Choroid plexus epithelial cell (primary cell): ENCODE results near the gene TCF12.
"Not testable (repeated sequence)": the region's sequence is repeated elsewhere in the genome, so short reads cannot be mapped to it uniquely, and the experiment has no call there.

Source experiments
- DNase-seq: peaks from one replicate; pipeline ENCODE4 v3.0.0-alpha.2; 2010; ENCODE audit warnings: low read depth
- H3K4me3 ChIP-seq: 2 replicates; pipeline ENCODE4 v1.5.1; 2011; ENCODE audit warnings: low read depth, mild to moderate bottlenecking, control low read depth, low read length, moderate library complexity
- CTCF ChIP-seq: conservative IDR thresholded peaks from 2 replicates; pipeline ENCODE4 v1.5.1; 2011; ENCODE audit warnings: low read depth, mild to moderate bottlenecking, control low read depth, inconsistent platforms, low read length, moderate library complexity

The TCF12 gene

GRCh38 chr15:56950979-56951378, 32.5 kb downstream of the TCF12 start:
- no peak for TF ChIP-seq CTCF

GRCh38 chr15:56953790-56954189, 35.3 kb downstream of the TCF12 start:
- no peak overlapping the region for H3K4me3 ChIP-seq
- TF ChIP-seq CTCF, result no peak
- no peak for DNase-seq

More at GRCh38 chr15:56950979-56951378, 32.5 kb downstream of the TCF12 start:
- DNase-seq, result no peak
- H3K4me3 ChIP-seq, result no peak overlapping the region

GRCh38 chr15:56955011-56955410, 36.6 kb downstream of the TCF12 start:
- H3K4me3 ChIP-seq, DNase-seq: not testable (repeated sequence)

GRCh38 chr15:56956538-56956937, 38.1 kb downstream of the TCF12 start:
- no peak for TF ChIP-seq CTCF
- H3K4me3 ChIP-seq, result no peak overlapping the region
- DNase-seq, result no peak

GRCh38 chr15:56957812-56958406, 39.5 kb downstream of the TCF12 start:
- no peak for DNase-seq
- no peak for TF ChIP-seq CTCF
- H3K4me3 ChIP-seq, result no peak overlapping the region

GRCh38 chr15:56959318-56959648, 40.8 kb downstream of the TCF12 start:
- no peak for TF ChIP-seq CTCF
- DNase-seq, result peak; percentile 33
- no peak overlapping the region for H3K4me3 ChIP-seq

- DNase-seq, result no peak
- H3K4me3 ChIP-seq, result no peak overlapping the region
- no peak for TF ChIP-seq CTCF
Measured at GRCh38 chr15:56960116-56960515, 41.7 kb downstream of the TCF12 start.
